GM12891 (cell line): ENCODE results near the gene KLC4.
A peak's percentile ranks its signal among the peaks of the same experiment; 100 is the strongest.

ENCODE experiments used
- DNase-seq: peaks from one replicate; pipeline ENCODE4 v3.0.0; 2011; ENCODE audit warnings: low spot score; ENCODE audit not compliant: insufficient read length
- FAIRE-seq: peaks from 2 replicates; lab custom pipeline; 2011; peaks lifted over from hg19 to GRCh38; lab: Jason Lieb, UNC
- PAX5 ChIP-seq: IDR thresholded peaks from 2 replicates; pipeline ENCODE4 v1.6.1; 2011; ENCODE audit warnings: low read length, moderate library complexity, mild to moderate bottlenecking; ENCODE audit not compliant: insufficient read depth, severe bottlenecking
- POLR2A ChIP-seq: IDR thresholded peaks from 2 replicates; pipeline ENCODE4 v1.6.1; 2011; ENCODE audit warnings: low read depth, low read length, control low read depth
- POLR2AphosphoS5 ChIP-seq: IDR thresholded peaks from 2 replicates; pipeline ENCODE4 v1.6.1; 2011; ENCODE audit warnings: low read depth, low read length, control low read depth
- POU2F2 ChIP-seq: IDR thresholded peaks from 2 replicates; pipeline ENCODE4 v1.6.1; 2011; ENCODE audit warnings: low read depth, mild to moderate bottlenecking, control low read depth, low read length, moderate library complexity
- SPI1 ChIP-seq: IDR thresholded peaks from 2 replicates; pipeline ENCODE4 v1.6.1; 2011; ENCODE audit warnings: low read depth, low read length, control low read depth
- TAF1 ChIP-seq: IDR thresholded peaks from 2 replicates; pipeline ENCODE4 v1.6.1; 2011; ENCODE audit warnings: low read depth, low read length, control low read depth

KLC4 gene

GRCh38 chr6:43045371-43045930 is 14.0 kb upstream of the KLC4 start:
- TF ChIP-seq POU2F2: no peak
- TF ChIP-seq TAF1: no peak
- no peak for TF ChIP-seq SPI1
- TF ChIP-seq POLR2AphosphoS5: no peak
- no peak for TF ChIP-seq POLR2A
- TF ChIP-seq PAX5: no peak
- FAIRE-seq (no peak), DNase-seq (no peak)

GRCh38 chr6:43047998-43048397 is 11.4 kb upstream of the KLC4 start:
- DNase-seq (no peak), FAIRE-seq (no peak)
- TF ChIP-seq SPI1 (no peak), POLR2AphosphoS5 (no peak), TAF1 (no peak), POU2F2 (no peak), PAX5 (no peak), POLR2A (no peak)

GRCh38 chr6:43050981-43051380 is 8.4 kb upstream of the KLC4 start:
- TF ChIP-seq POU2F2 (no peak), SPI1 (no peak), POLR2A (no peak), TAF1 (no peak), POLR2AphosphoS5 (no peak), PAX5 (no peak)
- no peak for DNase-seq
- FAIRE-seq: no peak

GRCh38 chr6:43052225-43052841 is 7.1 kb upstream of the KLC4 start:
- DNase-seq (no peak), FAIRE-seq (no peak)
- TF ChIP-seq POLR2AphosphoS5 (no peak), TAF1 (no peak), SPI1 (no peak), PAX5 (no peak), POLR2A (no peak), POU2F2 (no peak)

GRCh38 chr6:43052842-43053544 is 6.4 kb upstream of the KLC4 start:
- FAIRE-seq (no peak), DNase-seq (peak; percentile 51)
- TF ChIP-seq PAX5 (no peak), TAF1 (no peak), POU2F2 (no peak), POLR2A (no peak), POLR2AphosphoS5 (no peak), SPI1 (no peak)

- DNase-seq (peak; percentile 99), FAIRE-seq (peak; percentile 90)
These were observed 5.8 kb upstream of the KLC4 start, which contains the start of gene CUL7 for GRCh38 chr6:43053545-43054205. TSS of gene CUL7 (minus strand) at chr6:43053851. CDS start at chr6:43052788, 1,063 bp downstream.

GRCh38 chr6:43054206-43054943 is 5.1 kb upstream of the KLC4 start:
- TF ChIP-seq POU2F2 (no peak), SPI1 (no peak)
- no peak for DNase-seq
- no peak for FAIRE-seq

More at GRCh38 chr6:43053545-43054205, 5.8 kb upstream of the KLC4 start, which contains the start of gene CUL7:
- TF ChIP-seq PAX5 (peak; percentile 63), POLR2AphosphoS5 (peak; percentile 91), POLR2A (peak; percentile 90), TAF1 (peak; percentile 69; the same call in 1 of the 2 replicates), SPI1 (peak; percentile 69), POU2F2 (peak; percentile 85)

GRCh38 chr6:43055966-43056365 is 3.5 kb upstream of the KLC4 start:
- FAIRE-seq (no peak), DNase-seq (no peak)
- TF ChIP-seq POLR2A (no peak), SPI1 (no peak), POLR2AphosphoS5 (no peak), TAF1 (no peak), PAX5 (no peak), POU2F2 (no peak)

GRCh38 chr6:43058531-43058930 is 900 bp upstream of the KLC4 start:
- DNase-seq: no peak
- TF ChIP-seq TAF1 (no peak), POLR2AphosphoS5 (no peak), POLR2A (no peak), POU2F2 (no peak), SPI1 (no peak), PAX5 (no peak)
- FAIRE-seq: no peak
